GM21723 (cell line): ENCODE data around the gene PRM2.

ENCODE experiments used
- ATAC-seq: cut with Tn5 transposase; IDR thresholded peaks from one replicate; pipeline ENCODE4 v1.9.1; 2021; ENCODE audit warnings: mild to moderate bottlenecking, moderate library complexity; ENCODE audit not compliant: unreplicated experiment

Gene PRM2

GRCh38 chr16:11276143-11276895, at the start of gene PRM2:
Gene PRM2, minus strand, starts transcription at chr16:11276480. Its CDS starts 110 bp downstream, at chr16:11276370.
- ATAC-seq: no peak

GRCh38 chr16:11325404-11326083, 49.3 kb upstream of the PRM2 start:
- no peak for ATAC-seq

GRCh38 chr16:11323551-11324336, 47.5 kb upstream of the PRM2 start:
- no peak for ATAC-seq

- no peak for ATAC-seq
Measured at GRCh38 chr16:11322823-11323222, 46.5 kb upstream of the PRM2 start.

- ATAC-seq: no peak
Measured at GRCh38 chr16:11321662-11322061, 45.4 kb upstream of the PRM2 start.

GRCh38 chr16:11320170-11320569, 43.9 kb upstream of the PRM2 start:
- no peak for ATAC-seq

- no peak for ATAC-seq
Measured at GRCh38 chr16:11319529-11320146, 43.4 kb upstream of the PRM2 start.

GRCh38 chr16:11318817-11319216, 42.5 kb upstream of the PRM2 start:
- no peak for ATAC-seq

GRCh38 chr16:11316331-11317015, 40.2 kb upstream of the PRM2 start:
- ATAC-seq: no peak

GRCh38 chr16:11315510-11315909, 39.2 kb upstream of the PRM2 start:
- no peak for ATAC-seq

- no peak for ATAC-seq
Measured at GRCh38 chr16:11314309-11314894, 38.1 kb upstream of the PRM2 start.

GRCh38 chr16:11313493-11314308, 37.4 kb upstream of the PRM2 start:
- ATAC-seq: no peak

GRCh38 chr16:11312718-11313492, 36.6 kb upstream of the PRM2 start:
- ATAC-seq: no peak

GRCh38 chr16:11310997-11311561, 34.8 kb upstream of the PRM2 start:
- peak; percentile 36 for ATAC-seq

GRCh38 chr16:11310634-11310977, 34.3 kb upstream of the PRM2 start:
- peak; percentile 2 for ATAC-seq

- ATAC-seq: peak; percentile 45
Measured at GRCh38 chr16:11309895-11310633, 33.8 kb upstream of the PRM2 start.

- peak; percentile 36 for ATAC-seq
Measured at GRCh38 chr16:11308493-11309283, 32.4 kb upstream of the PRM2 start.
